Kidney (tissue), 14 donors: ENCODE results near the gene PHTF2. TPM values are rescaled to one million over a fixed set of nuclear protein-coding genes. Genes with fewer than 3 reads are reported as not detected.

Experiments used
- DNase-seq, 5 donors: peaks; one replicate each; pipeline ENCODE4 v3.0.0-alpha.2; 2013 to 2020
- FAIRE-seq: peaks from 2 replicates; lab custom pipeline; 2012; peaks lifted over from hg19 to GRCh38; lab: Jason Lieb, UNC
- H3K27ac ChIP-seq, 2 donors: one replicate each; pipeline ENCODE4 v1.7.0; 2013; ENCODE audit warnings: low read depth in 2 of 2, low read length in 2 of 2, inconsistent platforms in 1 of 2
- H3K27me3 ChIP-seq: one replicate; pipeline ENCODE4 v1.7.1; 2013; ENCODE audit warnings: low read length, inconsistent platforms; ENCODE audit not compliant: control insufficient read depth, insufficient read depth
- H3K36me3 ChIP-seq, 3 donors: one replicate each; pipeline versions ENCODE4 v1.7.0 to v1.7.1; 2013; ENCODE audit warnings: low read length in 3 of 3, control low read depth in 1 of 3, inconsistent platforms in 1 of 3; ENCODE audit not compliant: insufficient read depth in 3 of 3, control insufficient read depth in 2 of 3
- H3K4me1 ChIP-seq, 3 donors: one replicate each; pipeline versions ENCODE4 v1.7.0 to v1.7.1; 2013; ENCODE audit warnings: low read length in 3 of 3, inconsistent platforms in 1 of 3, low read depth in 1 of 3; ENCODE audit not compliant: control insufficient read depth in 2 of 3, insufficient read depth in 2 of 3
- H3K4me3 ChIP-seq, 3 donors: one replicate each; pipeline versions ENCODE4 v1.7.0 to v1.8.1; 2013; ENCODE audit warnings: low read length in 3 of 3, control low read depth in 1 of 3, inconsistent platforms in 1 of 3
- H3K9ac ChIP-seq, 3 donors: one replicate each; pipeline versions ENCODE4 v1.7.0 to v1.7.1; 2013; ENCODE audit warnings: low read length in 3 of 3, control low read depth in 1 of 3, inconsistent platforms in 1 of 3
- H3K9me3 ChIP-seq, 3 donors: one replicate each; pipeline versions ENCODE4 v1.7.0 to v1.7.1; 2013; ENCODE audit warnings: low read length in 3 of 3, control low read depth in 1 of 3, inconsistent platforms in 1 of 3; ENCODE audit not compliant: control insufficient read depth in 2 of 3, insufficient read depth in 1 of 3
- CTCF ChIP-seq: IDR thresholded peaks from 3 replicates; pipeline ENCODE4 v1.5.1; 2012; ENCODE audit warnings: mild to moderate bottlenecking, moderate library complexity, borderline replicate concordance; ENCODE audit not compliant: insufficient read depth; ENCODE audit errors: extremely low read depth
- intact Hi-C: fragments of 100-400 bp; cut with DNase I; formaldehyde crosslinking; loops from one replicate; pipeline ENCODE4 v1.11.1; 2022
- polyA plus RNA-seq: library from polyadenylated mRNA; stranded (reverse); fragments of 350-450 nt; fragmentation: Illumina TruSeq; extraction: RNeasy Lipid Tissue Mini Kit (QIAGEN cat#74804); gene quantifications from one replicate; pipeline ENCODE4 v1.2.3, GENCODE V29; 2014; ENCODE audit warnings: low read depth, low replicate concordance; ENCODE audit not compliant: insufficient read depth
- total RNA-seq: library from RNA; stranded (reverse); fragmentation: NEBNext Ultra II Directional; extraction: Animal tissue kit (Norgen Biotek cat#: 25700); gene quantifications from one replicate; pipeline ENCODE4 v1.2.1, GENCODE V29; 2021
- donor health status: control.
- donor health status: control.
- donor health status: control.
- donor health status: control.
- donor health status: control.
- donor health status: DM: yes; HTN: yes; CAD: no.
- donor health status: Normal renal cell carcinoma (clear cell type).

The PHTF2 gene
- total and polyA plus RNA-seq, 2 donors from 2014 or later: 6.0 to 13.8 TPM

DNA sequence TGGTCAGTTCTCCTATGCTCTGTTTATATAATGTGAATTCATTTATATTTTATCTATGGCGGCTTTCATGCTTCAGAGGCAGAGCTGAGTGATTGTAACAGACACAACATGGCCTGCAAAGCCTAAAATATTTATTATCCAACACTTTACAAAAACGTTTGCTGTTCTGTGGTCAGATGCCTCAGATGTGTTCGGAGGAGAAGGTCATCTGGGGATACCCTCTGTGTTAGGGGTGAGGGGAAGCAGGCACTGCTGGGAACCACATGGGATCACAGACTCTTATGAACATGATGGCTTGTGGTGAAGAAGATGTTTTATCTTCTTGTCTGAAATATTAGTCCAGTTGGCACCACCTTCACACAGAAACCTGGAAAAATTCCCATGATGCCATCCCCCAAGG, 203.4 kb downstream of the PHTF2 start:
- no peaks in the 10 kb centered on the region for H3K9me3 ChIP-seq
- no peak for TF ChIP-seq CTCF
- no peak for DNase-seq
- H3K9ac ChIP-seq: no peak overlapping the region
- intact Hi-C loops: no loop called here
- H3K36me3 ChIP-seq: no peaks in the 10 kb centered on the region
- H3K4me3 ChIP-seq: no peak overlapping the region
- no peaks in the 10 kb centered on the region for H3K4me1 ChIP-seq
- FAIRE-seq: no peak
- no peak overlapping the region for H3K27ac ChIP-seq
- H3K27me3 ChIP-seq: no peaks in the 10 kb centered on the region

GRCh38 chr7:78002715-78003114, 204.1 kb downstream of the PHTF2 start:
- H3K27me3 ChIP-seq: no peaks in the 10 kb centered on the region
- H3K27ac ChIP-seq: no peak overlapping the region
- intact Hi-C loops: no loop called here
- H3K36me3 ChIP-seq: no peaks in the 10 kb centered on the region
- no peak for DNase-seq
- H3K4me3 ChIP-seq: no peak overlapping the region
- no peak for FAIRE-seq
- no peaks in the 10 kb centered on the region for H3K9me3 ChIP-seq
- no peak overlapping the region for H3K9ac ChIP-seq
- no peaks in the 10 kb centered on the region for H3K4me1 ChIP-seq
- TF ChIP-seq CTCF: no peak

GRCh38 chr7:78006063-78006755, 207.6 kb downstream of the PHTF2 start:
- H3K27me3 ChIP-seq: no peaks in the 10 kb centered on the region
- H3K4me1 ChIP-seq: no peaks in the 10 kb centered on the region
- no peak overlapping the region for H3K9ac ChIP-seq
- H3K9me3 ChIP-seq: no peaks in the 10 kb centered on the region
- no peak overlapping the region for H3K4me3 ChIP-seq
- no peak for TF ChIP-seq CTCF
- DNase-seq: no peak
- H3K27ac ChIP-seq: no peak overlapping the region
- FAIRE-seq: no peak
- intact Hi-C loops: no loop called here
- H3K36me3 ChIP-seq: no peaks in the 10 kb centered on the region

Other genes starting within 250 kb of the PHTF2 start
- gene RSBN1L, start 102.3 kb upstream of the PHTF2 start, total RNA-seq: 18.0 TPM
- gene RSBN1L, start 102.3 kb upstream of the PHTF2 start, polyA plus RNA-seq: 7.3 TPM
- 11.9 TPM for gene TMEM60, start 339 bp upstream of the PHTF2 start, total RNA-seq
- 32.4 TPM for gene TMEM60, start 339 bp upstream of the PHTF2 start, polyA plus RNA-seq